KOPT-K1 (cell line): ENCODE data around the gene UBE2E2.

Experiments used
- H3K27ac ChIP-seq: fragments of 200-600 bp; sonication (generic); 2 replicates; pipeline ENCODE4 v1.5.1; 2016; ENCODE audit warnings: antibody characterized with exemption, mild to moderate bottlenecking, low read depth, low read length; ENCODE audit not compliant: poor library complexity, severe bottlenecking
- H3K36me3 ChIP-seq: fragments of 200-600 bp; sonication (generic); 2 replicates; pipeline ENCODE4 v1.5.1; 2017; ENCODE audit warnings: antibody characterized with exemption, mild to moderate bottlenecking, low read length, moderate library complexity; ENCODE audit not compliant: insufficient read depth
- H3K9me3 ChIP-seq: fragments of 200-600 bp; sonication (generic); 2 replicates; pipeline ENCODE4 v1.5.1; 2017; ENCODE audit warnings: antibody characterized with exemption, low read length, mild to moderate bottlenecking; ENCODE audit not compliant: insufficient read depth, poor library complexity, severe bottlenecking

The UBE2E2 gene

GRCh38 chr3:23209747-23210487 lies 6.8 kb downstream of the UBE2E2 start:
- H3K36me3 ChIP-seq: no peaks in the 10 kb centered on the region
- no peaks in the 10 kb centered on the region for H3K9me3 ChIP-seq
- H3K27ac ChIP-seq: no peak overlapping the region

- Histone ChIP-seq H3K36me3 (no peaks in the 10 kb centered on the region), H3K27ac (no peak overlapping the region), H3K9me3 (no peaks in the 10 kb centered on the region)
These were observed 10.7 kb downstream of the UBE2E2 start for GRCh38 chr3:23213813-23214212.

GRCh38 chr3:23217872-23218554 lies 14.9 kb downstream of the UBE2E2 start:
- Histone ChIP-seq H3K36me3 (no peaks in the 10 kb centered on the region), H3K9me3 (peaks cover 7% of the 10 kb centered on the region), H3K27ac (no peak overlapping the region)

GRCh38 chr3:23219117-23219516 lies 16.0 kb downstream of the UBE2E2 start:
- Histone ChIP-seq H3K9me3 (peaks cover 16% of the 10 kb centered on the region), H3K36me3 (no peaks in the 10 kb centered on the region), H3K27ac (no peak overlapping the region)

- no peak overlapping the region for H3K27ac ChIP-seq
- H3K36me3 ChIP-seq: no peaks in the 10 kb centered on the region
- H3K9me3 ChIP-seq: peaks cover 18% of the 10 kb centered on the region
These were observed 16.4 kb downstream of the UBE2E2 start for GRCh38 chr3:23219552-23219951.

GRCh38 chr3:23221136-23221535 lies 18.0 kb downstream of the UBE2E2 start:
- Histone ChIP-seq H3K9me3 (peaks cover 22% of the 10 kb centered on the region), H3K36me3 (no peaks in the 10 kb centered on the region), H3K27ac (no peak overlapping the region)

GRCh38 chr3:23232016-23232415 lies 28.9 kb downstream of the UBE2E2 start:
- no peaks in the 10 kb centered on the region for H3K36me3 ChIP-seq
- no peak overlapping the region for H3K27ac ChIP-seq
- H3K9me3 ChIP-seq: no peaks in the 10 kb centered on the region

GRCh38 chr3:23232854-23233253 lies 29.7 kb downstream of the UBE2E2 start:
- Histone ChIP-seq H3K9me3 (no peaks in the 10 kb centered on the region), H3K36me3 (no peaks in the 10 kb centered on the region), H3K27ac (no peak overlapping the region)

- Histone ChIP-seq H3K36me3 (no peaks in the 10 kb centered on the region), H3K27ac (no peak overlapping the region), H3K9me3 (no peaks in the 10 kb centered on the region)
These were observed 32.1 kb downstream of the UBE2E2 start for GRCh38 chr3:23235264-23235663.

GRCh38 chr3:23236890-23237289 lies 33.8 kb downstream of the UBE2E2 start:
- no peaks in the 10 kb centered on the region for H3K9me3 ChIP-seq
- H3K36me3 ChIP-seq: no peaks in the 10 kb centered on the region
- no peak overlapping the region for H3K27ac ChIP-seq

- Histone ChIP-seq H3K36me3 (no peaks in the 10 kb centered on the region), H3K9me3 (no peaks in the 10 kb centered on the region), H3K27ac (no peak overlapping the region)
These were observed 35.0 kb downstream of the UBE2E2 start for GRCh38 chr3:23238156-23238555.

GRCh38 chr3:23238578-23238977 lies 35.5 kb downstream of the UBE2E2 start:
- Histone ChIP-seq H3K36me3 (no peaks in the 10 kb centered on the region), H3K27ac (no peak overlapping the region), H3K9me3 (no peaks in the 10 kb centered on the region)

GRCh38 chr3:23239211-23240068 lies 36.3 kb downstream of the UBE2E2 start:
- no peaks in the 10 kb centered on the region for H3K36me3 ChIP-seq
- no peak overlapping the region for H3K27ac ChIP-seq
- H3K9me3 ChIP-seq: no peaks in the 10 kb centered on the region

GRCh38 chr3:23240171-23240785 lies 37.2 kb downstream of the UBE2E2 start:
- H3K36me3 ChIP-seq: no peaks in the 10 kb centered on the region
- H3K27ac ChIP-seq: no peak overlapping the region
- no peaks in the 10 kb centered on the region for H3K9me3 ChIP-seq

GRCh38 chr3:23241256-23241655 lies 38.1 kb downstream of the UBE2E2 start:
- no peak overlapping the region for H3K27ac ChIP-seq
- H3K9me3 ChIP-seq: no peaks in the 10 kb centered on the region
- H3K36me3 ChIP-seq: no peaks in the 10 kb centered on the region
